DMS79 treated with DMSO at 0.1 percent for 48 hours (cell line): ENCODE results near the gene CPXCR1.
"Not testable (repeated sequence)": the region's sequence is repeated elsewhere in the genome, so short reads cannot be mapped to it uniquely, and the experiment has no call there.

Source experiments
- DNase-seq: peaks from one replicate; lab custom pipeline; 2025; lab: John Stamatoyannopoulos, UW

The CPXCR1 gene

GRCh38 chrX:88746925-88747324 is at the start of gene CPXCR1:
CPXCR1 (plus strand) TSS chrX:88747225; CDS start chrX:88753415, 6,190 bp downstream.
- no peak for DNase-seq

- no peak for DNase-seq
Measured at GRCh38 chrX:88735835-88736234, 11.2 kb upstream of the CPXCR1 start.

- DNase-seq = not testable (repeated sequence)
Measured at GRCh38 chrX:88746215-88746614, 810 bp upstream of the CPXCR1 start.

GRCh38 chrX:88752339-88752738 is 5.3 kb downstream of the CPXCR1 start:
- not testable (repeated sequence) for DNase-seq

- no peak for DNase-seq
Measured at GRCh38 chrX:88789825-88790224, 42.8 kb downstream of the CPXCR1 start.
